Stimulated activated CD4-positive, alpha-beta T cell treated with anti-CD3 and anti-CD28 coated beads, Interleukin-12 subunit alpha, Interleukin-12 subunit beta, amount 100 ng/mL, for 4 hours (primary cell): ENCODE data around the gene GOLGA5.

Experiments
- DNase-seq: peaks from one replicate; pipeline ENCODE4 v3.0.0-alpha.2; 2020

GOLGA5 gene

GRCh38 chr14:92880851-92881250 is 86.7 kb downstream of the GOLGA5 start:
- DNase-seq = no peak

DNA sequence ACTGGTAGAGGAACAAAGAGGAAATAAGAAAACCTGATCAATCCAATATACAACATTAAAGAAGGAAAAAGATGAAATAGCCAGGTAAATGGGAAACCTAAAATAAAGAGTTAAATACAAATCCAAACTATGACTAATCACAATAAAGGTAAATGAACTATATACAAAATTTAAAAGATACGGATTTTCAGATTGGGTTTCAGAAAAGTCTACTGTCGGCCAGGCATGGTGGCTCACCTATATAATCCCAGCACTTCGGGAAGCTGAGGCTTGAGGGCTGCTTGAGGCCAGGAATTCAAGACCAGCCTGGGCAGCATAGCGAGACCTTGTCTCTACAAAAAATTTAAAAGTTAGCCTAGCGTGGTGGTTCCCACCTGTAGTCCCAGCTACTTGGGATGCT is 89.0 kb downstream of the GOLGA5 start:
- no peak for DNase-seq

- no peak for DNase-seq
These were observed 90.3 kb downstream of the GOLGA5 start for GRCh38 chr14:92884410-92884809.

DNA sequence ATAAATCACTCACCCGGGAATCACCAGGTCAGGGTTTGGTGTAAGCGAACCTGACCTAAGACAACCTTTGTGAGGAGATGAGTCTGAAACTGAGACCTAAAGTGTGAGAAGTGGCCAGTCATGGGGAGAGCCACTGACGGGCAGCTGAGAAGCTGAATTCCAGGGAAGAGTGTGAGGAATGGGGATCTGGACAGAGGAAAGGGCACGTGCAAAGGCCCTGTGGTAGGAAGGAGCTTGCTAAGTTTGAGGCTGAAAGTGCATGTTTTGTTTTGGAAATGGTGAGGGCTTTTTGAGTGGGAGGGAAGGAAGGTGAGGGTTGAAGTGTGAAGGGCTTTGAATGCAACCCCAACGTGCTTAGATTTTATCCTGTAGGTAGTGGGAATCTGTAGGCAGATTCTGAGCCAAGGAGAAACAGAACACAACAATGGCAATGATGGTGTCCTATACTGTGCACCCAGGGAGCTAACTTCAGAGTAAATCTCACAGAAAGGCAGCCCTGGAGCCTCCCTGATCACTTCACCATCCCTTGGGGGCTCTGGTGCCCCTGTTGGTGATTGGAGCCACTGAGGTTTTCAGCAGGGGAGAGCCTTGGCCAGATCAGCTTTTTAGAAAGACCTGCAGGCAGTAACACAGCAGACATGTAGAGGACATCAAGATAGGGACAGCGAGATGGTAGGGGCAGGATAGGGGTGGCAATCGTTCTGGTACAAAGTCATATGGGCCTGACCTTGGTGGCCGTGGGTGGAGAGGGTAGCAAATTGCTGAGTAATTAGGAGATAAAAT is 91.4 kb downstream of the GOLGA5 start:
- DNase-seq = no peak

- DNase-seq = no peak
These were observed 92.2 kb downstream of the GOLGA5 start for GRCh38 chr14:92886337-92886736.

DNA sequence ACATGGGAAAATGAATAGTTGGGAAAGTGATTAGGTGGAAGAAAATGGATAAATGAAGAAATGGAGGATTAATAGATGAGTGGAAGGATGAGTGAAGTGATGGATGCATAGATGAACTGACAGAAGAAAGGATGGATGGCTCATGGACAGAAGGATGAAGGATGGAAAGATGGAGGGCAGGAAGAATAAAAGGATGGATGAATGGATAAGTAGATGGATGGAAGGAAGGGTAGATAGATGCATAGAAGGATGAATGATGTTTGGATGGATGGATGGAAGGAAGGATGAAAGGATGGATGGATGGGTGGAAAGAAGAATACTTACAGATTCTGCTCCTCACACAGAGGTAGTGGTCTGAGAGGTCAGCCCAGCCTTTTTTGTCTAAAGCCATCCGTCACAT is 93.1 kb downstream of the GOLGA5 start:
- DNase-seq = no peak

- no peak for DNase-seq
These were observed 94.8 kb downstream of the GOLGA5 start for GRCh38 chr14:92888896-92889295.
